ENCODE measurements around the gene PPP2R2D.

The PPP2R2D gene

GRCh38 chr10:131934769-131935168, 34.0 kb downstream of the PPP2R2D start:
- H3K27me3 ChIP-seq (ENCODE audit: insufficient read depth, low read length, poor library complexity, severe bottlenecking), result no peaks in the 10 kb centered on the region
- H3K4me3 ChIP-seq (ENCODE audit: low read length, poor library complexity, severe bottlenecking), result no peak overlapping the region
- no peaks in the 10 kb centered on the region for H3K9me2 ChIP-seq (replicated peaks; ENCODE audit: low read depth, low read length)
- peak overlapping the region; percentile 42 for H3K4me2 ChIP-seq (ENCODE audit: low read depth, low read length, poor library complexity, severe bottlenecking)
- no peak overlapping the region for H2AFZ ChIP-seq (ENCODE audit: low read length)
- H3F3A ChIP-seq (ENCODE audit: low read depth), result no peaks in the 10 kb centered on the region
- H4K20me1 ChIP-seq (ENCODE audit: insufficient read depth, low read length, poor library complexity, severe bottlenecking), result peaks cover 86% of the 10 kb centered on the region
- peaks cover 50% of the 10 kb centered on the region for H3K36me3 ChIP-seq (ENCODE audit: insufficient read depth, low read length)
- no peaks in the 10 kb centered on the region for H3K9me3 ChIP-seq (ENCODE audit: insufficient read depth, low read depth, low read length)
- peaks cover 22% of the 10 kb centered on the region for H3K4me1 ChIP-seq (ENCODE audit: insufficient read depth, low read length, poor library complexity, severe bottlenecking)
- H3K9ac ChIP-seq (ENCODE audit: low read depth, low read length, poor library complexity, severe bottlenecking), result no peak overlapping the region
- peaks cover 90% of the 10 kb centered on the region for H3K79me2 ChIP-seq (ENCODE audit: insufficient read depth, low read length)
- TF ChIP-seq EZH2phosphoT487 (IDR thresholded peaks at IDR 0.05; ENCODE audit: borderline replicate concordance) (no peak), CTCF (conservative IDR thresholded peaks at IDR 0.05; ENCODE audit: low read length) (no peak)

GRCh38 chr10:131935260-131935659, 34.5 kb downstream of the PPP2R2D start:
- Histone ChIP-seq H3K4me1 (ENCODE audit: insufficient read depth, low read length, poor library complexity, severe bottlenecking) (peaks cover 20% of the 10 kb centered on the region), H3K4me3 (ENCODE audit: low read length, poor library complexity, severe bottlenecking) (no peak overlapping the region), H3F3A (ENCODE audit: low read depth) (no peaks in the 10 kb centered on the region), H3K27me3 (ENCODE audit: insufficient read depth, low read length, poor library complexity, severe bottlenecking) (no peaks in the 10 kb centered on the region), H4K20me1 (ENCODE audit: insufficient read depth, low read length, poor library complexity, severe bottlenecking) (peaks cover 86% of the 10 kb centered on the region), H3K4me2 (ENCODE audit: low read depth, low read length, poor library complexity, severe bottlenecking) (peak overlapping the region; percentile 42), H3K9me2 (replicated peaks; ENCODE audit: low read depth, low read length) (no peaks in the 10 kb centered on the region), H3K36me3 (ENCODE audit: insufficient read depth, low read length) (peaks cover 52% of the 10 kb centered on the region), H3K9ac (ENCODE audit: low read depth, low read length, poor library complexity, severe bottlenecking) (no peak overlapping the region), H3K79me2 (ENCODE audit: insufficient read depth, low read length) (peaks cover 85% of the 10 kb centered on the region), H3K9me3 (ENCODE audit: insufficient read depth, low read depth, low read length) (no peaks in the 10 kb centered on the region), H2AFZ (ENCODE audit: low read length) (no peak overlapping the region)
- TF ChIP-seq EZH2phosphoT487 (IDR thresholded peaks at IDR 0.05; ENCODE audit: borderline replicate concordance), result no peak

- no peak overlapping the region for H3K4me3 ChIP-seq (ENCODE audit: low read length, poor library complexity, severe bottlenecking)
- peaks cover 62% of the 10 kb centered on the region for H3K36me3 ChIP-seq (ENCODE audit: insufficient read depth, low read length)
- H3K27me3 ChIP-seq (ENCODE audit: insufficient read depth, low read length, poor library complexity, severe bottlenecking), result no peaks in the 10 kb centered on the region
- no peaks in the 10 kb centered on the region for H3K9me3 ChIP-seq (ENCODE audit: insufficient read depth, low read depth, low read length)
- H3K9ac ChIP-seq (ENCODE audit: low read depth, low read length, poor library complexity, severe bottlenecking), result no peak overlapping the region
- H4K20me1 ChIP-seq (ENCODE audit: insufficient read depth, low read length, poor library complexity, severe bottlenecking), result peaks cover 75% of the 10 kb centered on the region
- no peaks in the 10 kb centered on the region for H3K9me2 ChIP-seq (replicated peaks; ENCODE audit: low read depth, low read length)
- peaks cover 14% of the 10 kb centered on the region for H3K4me1 ChIP-seq (ENCODE audit: insufficient read depth, low read length, poor library complexity, severe bottlenecking)
- no peaks in the 10 kb centered on the region for H3F3A ChIP-seq (ENCODE audit: low read depth)
- TF ChIP-seq EZH2phosphoT487 (IDR thresholded peaks at IDR 0.05; ENCODE audit: borderline replicate concordance), result no peak
- TF ChIP-seq CTCF (conservative IDR thresholded peaks at IDR 0.05; ENCODE audit: low read length), result no peak
- no peak overlapping the region for H2AFZ ChIP-seq (ENCODE audit: low read length)
- no peak overlapping the region for H3K4me2 ChIP-seq (ENCODE audit: low read depth, low read length, poor library complexity, severe bottlenecking)
- H3K79me2 ChIP-seq (ENCODE audit: insufficient read depth, low read length), result peaks cover 75% of the 10 kb centered on the region
Observed at GRCh38 chr10:131936294-131936693, 35.5 kb downstream of the PPP2R2D start.

GRCh38 chr10:131936736-131937135, 35.9 kb downstream of the PPP2R2D start:
- no peak for TF ChIP-seq CTCF (conservative IDR thresholded peaks at IDR 0.05; ENCODE audit: low read length)
- no peak for TF ChIP-seq EZH2phosphoT487 (IDR thresholded peaks at IDR 0.05; ENCODE audit: borderline replicate concordance)
- H3K9ac ChIP-seq (ENCODE audit: low read depth, low read length, poor library complexity, severe bottlenecking), result no peak overlapping the region
- H3K27me3 ChIP-seq (ENCODE audit: insufficient read depth, low read length, poor library complexity, severe bottlenecking), result no peaks in the 10 kb centered on the region
- H2AFZ ChIP-seq (ENCODE audit: low read length), result no peak overlapping the region
- H3K4me3 ChIP-seq (ENCODE audit: low read length, poor library complexity, severe bottlenecking), result no peak overlapping the region
- peaks cover 66% of the 10 kb centered on the region for H3K36me3 ChIP-seq (ENCODE audit: insufficient read depth, low read length)
- no peaks in the 10 kb centered on the region for H3K9me2 ChIP-seq (replicated peaks; ENCODE audit: low read depth, low read length)
- peaks cover 14% of the 10 kb centered on the region for H3K4me1 ChIP-seq (ENCODE audit: insufficient read depth, low read length, poor library complexity, severe bottlenecking)
- no peaks in the 10 kb centered on the region for H3K9me3 ChIP-seq (ENCODE audit: insufficient read depth, low read depth, low read length)
- no peaks in the 10 kb centered on the region for H3F3A ChIP-seq (ENCODE audit: low read depth)
- peaks cover 70% of the 10 kb centered on the region for H3K79me2 ChIP-seq (ENCODE audit: insufficient read depth, low read length)
- H4K20me1 ChIP-seq (ENCODE audit: insufficient read depth, low read length, poor library complexity, severe bottlenecking), result peaks cover 71% of the 10 kb centered on the region
- no peak overlapping the region for H3K4me2 ChIP-seq (ENCODE audit: low read depth, low read length, poor library complexity, severe bottlenecking)
